ENCODE results near the gene EPHB1. TPM values are rescaled to one million over a fixed set of nuclear protein-coding genes. Genes with fewer than 3 reads are reported as not detected.

EPHB1 gene
- total and polyA plus RNA-seq, 2 donors (not counting 3 experiments of a cell fraction or from before 2014, with no cell fraction given) = 1.3 to 5.2 TPM

GRCh38 chr3:134798681-134799311 lies 3.7 kb downstream of the EPHB1 start:
- ChIA-PET CTCF (no interaction called here), POLR2A (no interaction called here)
- intact Hi-C loops (cut with micrococcal nuclease) = loop anchor here (5.0 to 10.0 kb wide), 3 partner anchors 179 to 446 kb away; no protein-coding TSS in a partner anchor
- Histone ChIP-seq H3K4me3 (replicated peaks in 1 of 3; ENCODE audit: insufficient read depth in 1 of 3, low read depth in 1 of 3, low read length in 3 of 3) (no peak overlapping the region), H3K27ac (ENCODE audit: insufficient read depth, low read depth, low read length) (no peak overlapping the region), H4K20me1 (replicated peaks; ENCODE audit: control insufficient read depth, extremely low read depth, insufficient read depth, low read length) (no peaks in the 10 kb centered on the region), H3K27me3 (ENCODE audit: control insufficient read depth in 2 of 2, insufficient read depth in 2 of 2, low read length in 2 of 2) (peaks cover 25 to 39% of the 10 kb centered on the region in 2 experiments), H3K9me1 (replicated peaks; ENCODE audit: control insufficient read depth, extremely low read depth, insufficient read depth, low read length) (no peaks in the 10 kb centered on the region), H3K36me3 (ENCODE audit: control insufficient read depth in 2 of 2, extremely low read depth in 1 of 2, insufficient read depth in 2 of 2, low read length in 2 of 2) (no peaks in the 10 kb centered on the region), H3K4me1 (ENCODE audit: control insufficient read depth, extremely low read depth, insufficient read depth, low read length) (peaks cover 12% of the 10 kb centered on the region), H3K9me3 (replicated peaks; ENCODE audit: control insufficient read depth, insufficient read depth, low read length) (no peaks in the 10 kb centered on the region), H3K4me2 (ENCODE audit: insufficient read depth, low read length) (no peak overlapping the region), H2AFZ (ENCODE audit: low read depth, low read length) (no peak overlapping the region), H3K9ac (replicated peaks; ENCODE audit: extremely low read depth, insufficient read depth, low read length) (no peak overlapping the region), H3K79me2 (ENCODE audit: control insufficient read depth, insufficient read depth, low read length) (no peaks in the 10 kb centered on the region)
- BruUV-seq (replicated peaks) = no TSS peak
- no peak for FAIRE-seq
- TF ChIP-seq POLR2AphosphoS5 (IDR thresholded peaks at IDR 0.05; ENCODE audit: insufficient read depth, low read depth, low read length) (no peak), EZH2 (IDR thresholded peaks at IDR 0.05; ENCODE audit: borderline replicate concordance, low read depth, low read length, severe bottlenecking) (no peak), CTCF (IDR thresholded peaks at IDR 0.05; ENCODE audit: extremely low read depth in 1 of 2, insufficient read depth in 1 of 2, low read depth in 1 of 2, low read length in 2 of 2) (no peak), POLR2A (IDR thresholded peaks at IDR 0.05; ENCODE audit: low read depth, low read length) (no peak)
- dilution Hi-C loops (cut with MboI; ENCODE audit: extremely low pct_ligation_motif_present, low sequenced_read_pairs) = no loop called here
- no peak for DNase-seq (ENCODE audit: low read depth, low spot score)

DNA sequence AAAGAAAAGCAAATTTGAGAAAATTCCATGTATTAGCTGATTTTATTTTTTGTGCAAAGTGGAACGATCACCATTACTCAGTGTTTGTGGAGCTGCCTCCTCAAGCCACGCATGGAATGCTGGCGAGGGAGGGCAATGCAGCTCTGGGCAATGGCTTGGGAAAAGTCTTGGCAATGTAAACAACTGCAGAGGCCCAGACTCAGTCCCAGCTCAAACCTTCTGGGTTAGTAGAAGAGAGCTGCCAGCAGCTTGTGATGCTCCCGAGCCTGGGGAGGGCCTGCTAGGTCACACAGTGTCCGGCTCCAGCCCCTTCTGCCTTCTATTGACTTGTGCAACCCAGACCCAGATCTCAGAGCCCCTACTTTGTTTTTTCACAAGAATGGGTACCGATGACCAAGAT lies 4.3 kb downstream of the EPHB1 start:
- CTCF ChIA-PET = interaction anchor here (1.2 kb wide), 1 partner anchor 44 kb away, joined by 3 read pairs; no protein-coding TSS in a partner anchor
- intact Hi-C loops (cut with micrococcal nuclease) = loop anchor here (5.0 to 10.0 kb wide), 3 partner anchors 178 to 445 kb away; no protein-coding TSS in a partner anchor
- H3K4me1 ChIP-seq (ENCODE audit: control insufficient read depth, extremely low read depth, insufficient read depth, low read length) = peaks cover 12% of the 10 kb centered on the region
- no peak overlapping the region for H3K4me2 ChIP-seq (ENCODE audit: insufficient read depth, low read length)
- no peak overlapping the region for H2AFZ ChIP-seq (ENCODE audit: low read depth, low read length)
- H3K9ac ChIP-seq (replicated peaks; ENCODE audit: extremely low read depth, insufficient read depth, low read length) = no peak overlapping the region
- H4K20me1 ChIP-seq (replicated peaks; ENCODE audit: control insufficient read depth, extremely low read depth, insufficient read depth, low read length) = no peaks in the 10 kb centered on the region
- H3K36me3 ChIP-seq (ENCODE audit: control insufficient read depth in 2 of 2, extremely low read depth in 1 of 2, insufficient read depth in 2 of 2, low read length in 2 of 2) = no peaks in the 10 kb centered on the region
- H3K9me1 ChIP-seq (replicated peaks; ENCODE audit: control insufficient read depth, extremely low read depth, insufficient read depth, low read length) = no peaks in the 10 kb centered on the region
- peaks cover 25 to 39% of the 10 kb centered on the region in 2 experiments for H3K27me3 ChIP-seq (ENCODE audit: control insufficient read depth in 2 of 2, insufficient read depth in 2 of 2, low read length in 2 of 2)
- H3K27ac ChIP-seq (ENCODE audit: insufficient read depth, low read depth, low read length) = no peak overlapping the region
- POLR2A ChIA-PET = no interaction called here
- no peak for DNase-seq (ENCODE audit: low read depth, low spot score)
- BruUV-seq (replicated peaks) = no TSS peak
- no peaks in the 10 kb centered on the region for H3K9me3 ChIP-seq (replicated peaks; ENCODE audit: control insufficient read depth, insufficient read depth, low read length)
- H3K79me2 ChIP-seq (ENCODE audit: control insufficient read depth, insufficient read depth, low read length) = no peaks in the 10 kb centered on the region
- TF ChIP-seq MAX (IDR thresholded peaks at IDR 0.05; ENCODE audit: insufficient read depth, insufficient read length) (no peak), EZH2 (IDR thresholded peaks at IDR 0.05; ENCODE audit: borderline replicate concordance, low read depth, low read length, severe bottlenecking) (no peak), JUN (IDR thresholded peaks at IDR 0.05; ENCODE audit: borderline replicate concordance, insufficient read depth, insufficient read length, low read depth) (no peak), POLR2AphosphoS5 (IDR thresholded peaks at IDR 0.05; ENCODE audit: insufficient read depth, low read depth, low read length) (no peak), MYC (IDR thresholded peaks at IDR 0.05; ENCODE audit: low read depth, low read length) (no peak)
- no peak overlapping the region for H3K4me3 ChIP-seq (replicated peaks in 1 of 3; ENCODE audit: insufficient read depth in 1 of 3, low read depth in 1 of 3, low read length in 3 of 3)
- dilution Hi-C loops (cut with MboI; ENCODE audit: extremely low pct_ligation_motif_present, low sequenced_read_pairs) = no loop called here
- no peak for FAIRE-seq
